Colonic mucosa (tissue), 4 donors: ENCODE results near the gene NOP14. TPM values are rescaled to one million over a fixed set of nuclear protein-coding genes. Genes with fewer than 3 reads are reported as not detected.

Experiments
- DNase-seq: peaks from one replicate; pipeline ENCODE4 v3.0.0-alpha.2; 2020
- H3K27ac ChIP-seq: fragments of 200-600 bp; one replicate; pipeline ENCODE4 v1.8.0; 2021
- H3K27me3 ChIP-seq: fragments of 200-600 bp; one replicate; pipeline ENCODE4 v1.8.0; 2021
- H3K36me3 ChIP-seq: fragments of 200-600 bp; one replicate; pipeline ENCODE4 v1.8.0; 2021
- H3K4me1 ChIP-seq: fragments of 200-600 bp; one replicate; pipeline ENCODE4 v1.8.0; 2021; ENCODE audit warnings: mild to moderate bottlenecking
- H3K4me3 ChIP-seq: fragments of 200-600 bp; one replicate; pipeline ENCODE4 v1.8.0; 2021
- H3K9ac ChIP-seq, 2 donors: one replicate each; pipeline ENCODE4 v1.7.0; 2013; ENCODE audit warnings: control low read depth in 2 of 2, low read depth in 2 of 2, low read length in 2 of 2
- H3K9me3 ChIP-seq: fragments of 200-600 bp; one replicate; pipeline ENCODE4 v1.8.0; 2021
- intact Hi-C: fragments of 100-400 bp; cut with DNase I; formaldehyde crosslinking; loops from one replicate; pipeline ENCODE4 v1.14.1; 2022
- total RNA-seq, 2 donors: library from RNA; stranded (reverse); fragmentation: NEBNext Ultra II Directional in 1 of 2; extraction: Animal tissue kit (Norgen Biotek cat#: 25700) in 1 of 2; gene quantifications; one replicate each; pipeline ENCODE4 v1.2.1, GENCODE V29; 2021
- TF ChIP-seq, protein P1 (sequence below): fragments of 200-600 bp; IDR thresholded peaks from one replicate; pipeline ENCODE4 v1.8.0; 2022; ENCODE audit warnings: antibody characterized with exemption, mild to moderate bottlenecking
- donor health status: healthy.
- donor health status: DM: no; HTN: no; CAD: no.
- donor health status: DM: no; HTN: no; CAD: no.

The NOP14 gene
- total RNA-seq, 2 donors from 2014 or later, result 16.5 to 40.4 TPM

DNA sequence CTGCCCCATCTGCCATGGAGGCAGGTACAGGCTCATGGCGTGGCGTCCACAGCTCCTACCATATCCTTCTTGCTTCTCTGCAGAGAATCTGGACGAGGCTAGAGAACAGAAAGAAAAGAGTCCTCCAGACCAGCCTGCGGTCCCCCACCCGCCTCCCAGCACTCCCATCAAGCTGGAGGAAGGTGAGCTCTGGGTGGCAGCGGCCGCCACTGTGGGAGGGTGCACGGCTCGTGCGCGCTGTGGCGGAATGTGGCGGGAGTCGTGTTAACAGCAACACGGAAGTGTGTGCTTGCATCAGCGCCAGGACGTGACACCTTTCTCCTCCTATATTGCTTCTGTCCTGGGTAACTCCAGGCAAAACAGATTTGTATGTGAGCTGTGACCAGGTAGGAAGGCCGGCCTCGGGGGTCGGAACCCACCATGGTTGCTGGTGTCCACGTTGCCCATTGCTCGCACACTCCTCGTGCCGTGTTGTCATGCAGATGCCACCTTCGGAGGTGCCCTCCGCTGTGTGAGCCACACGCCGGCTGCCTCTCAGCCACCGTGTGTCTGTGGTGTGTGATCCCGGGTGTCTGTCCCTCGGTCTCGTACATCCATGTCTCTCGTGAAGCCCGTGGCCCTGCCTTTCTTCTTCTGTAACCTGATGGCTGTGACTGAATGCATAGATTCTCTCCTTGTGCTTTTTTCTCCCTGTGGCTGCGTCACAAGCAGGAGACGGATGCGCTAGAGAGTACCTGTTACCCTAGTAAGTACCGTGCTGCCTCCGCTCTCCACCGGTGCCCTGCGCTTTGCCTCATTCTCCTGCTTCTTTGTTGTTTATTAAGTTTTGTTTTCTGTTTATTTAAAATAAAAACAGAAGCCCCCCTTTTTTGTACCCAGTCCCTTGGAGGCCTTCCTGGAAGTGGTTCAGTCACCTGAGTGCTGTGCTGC is 37.0 kb downstream of the NOP14 start:
- H3K9me3 ChIP-seq, result no peaks in the 10 kb centered on the region
- H3K4me3 ChIP-seq, result no peak overlapping the region
- peaks cover 3% of the 10 kb centered on the region for H3K4me1 ChIP-seq
- H3K9ac ChIP-seq, result no peak overlapping the region
- H3K36me3 ChIP-seq, result peaks cover 13% of the 10 kb centered on the region
- no peak overlapping the region for H3K27ac ChIP-seq
- TF ChIP-seq, protein P1, sequence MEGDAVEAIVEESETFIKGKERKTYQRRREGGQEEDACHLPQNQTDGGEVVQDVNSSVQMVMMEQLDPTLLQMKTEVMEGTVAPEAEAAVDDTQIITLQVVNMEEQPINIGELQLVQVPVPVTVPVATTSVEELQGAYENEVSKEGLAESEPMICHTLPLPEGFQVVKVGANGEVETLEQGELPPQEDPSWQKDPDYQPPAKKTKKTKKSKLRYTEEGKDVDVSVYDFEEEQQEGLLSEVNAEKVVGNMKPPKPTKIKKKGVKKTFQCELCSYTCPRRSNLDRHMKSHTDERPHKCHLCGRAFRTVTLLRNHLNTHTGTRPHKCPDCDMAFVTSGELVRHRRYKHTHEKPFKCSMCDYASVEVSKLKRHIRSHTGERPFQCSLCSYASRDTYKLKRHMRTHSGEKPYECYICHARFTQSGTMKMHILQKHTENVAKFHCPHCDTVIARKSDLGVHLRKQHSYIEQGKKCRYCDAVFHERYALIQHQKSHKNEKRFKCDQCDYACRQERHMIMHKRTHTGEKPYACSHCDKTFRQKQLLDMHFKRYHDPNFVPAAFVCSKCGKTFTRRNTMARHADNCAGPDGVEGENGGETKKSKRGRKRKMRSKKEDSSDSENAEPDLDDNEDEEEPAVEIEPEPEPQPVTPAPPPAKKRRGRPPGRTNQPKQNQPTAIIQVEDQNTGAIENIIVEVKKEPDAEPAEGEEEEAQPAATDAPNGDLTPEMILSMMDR, result no peak
- DNase-seq, result no peak
- intact Hi-C loops, result no loop called here
- no peaks in the 10 kb centered on the region for H3K27me3 ChIP-seq

DNA sequence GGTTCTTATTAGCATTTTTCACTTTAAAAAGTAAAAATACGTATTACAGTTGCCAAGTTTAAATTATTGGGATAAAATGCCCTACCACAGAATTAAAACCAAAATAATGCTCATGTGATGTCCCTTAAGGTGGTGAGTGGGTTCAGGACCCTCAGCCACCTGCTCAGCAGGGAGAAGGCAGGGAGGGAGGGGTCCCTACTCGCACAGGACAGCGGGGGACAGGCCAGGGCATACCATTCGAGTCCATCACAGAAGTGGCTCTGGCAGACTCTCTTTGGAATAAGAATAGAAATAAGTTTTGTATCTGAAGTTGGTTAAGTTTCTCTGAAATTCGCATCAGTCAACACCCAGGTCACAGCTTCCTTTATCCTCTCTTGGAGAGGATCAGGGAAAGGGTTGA is 37.7 kb downstream of the NOP14 start:
- intact Hi-C loops, result no loop called here
- Histone ChIP-seq H3K36me3 (peaks cover 13% of the 10 kb centered on the region), H3K27me3 (no peaks in the 10 kb centered on the region), H3K4me1 (no peaks in the 10 kb centered on the region), H3K9me3 (no peaks in the 10 kb centered on the region), H3K9ac (no peak overlapping the region), H3K27ac (no peak overlapping the region), H3K4me3 (no peak overlapping the region)
- TF ChIP-seq, protein P1, result no peak
- no peak for DNase-seq

DNA sequence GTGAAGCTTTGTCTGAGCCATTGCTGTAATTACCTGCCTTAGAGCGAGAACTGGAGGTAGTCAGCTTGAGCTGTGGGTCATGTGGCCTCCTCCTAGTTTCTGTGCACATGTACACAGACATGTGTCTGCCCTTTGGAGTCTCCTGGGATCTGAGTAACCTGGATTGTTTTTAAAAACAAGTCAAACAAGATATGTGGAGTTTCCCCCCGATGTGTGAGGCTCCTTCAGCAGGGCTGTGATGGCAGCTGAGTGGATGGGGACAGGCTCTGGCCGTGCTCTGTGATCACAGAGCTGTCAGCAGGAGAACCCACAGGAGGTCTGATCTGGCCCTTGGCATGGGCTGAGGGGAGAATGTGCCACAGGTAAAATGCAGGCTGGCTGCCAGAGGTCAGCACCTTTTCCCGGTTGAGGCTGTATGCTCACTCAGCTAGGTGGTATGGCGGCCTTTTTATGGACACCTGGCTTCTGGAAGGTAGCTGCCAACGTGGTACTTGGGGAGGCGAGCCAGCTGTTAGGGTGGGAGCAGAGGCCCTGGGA is 38.4 kb downstream of the NOP14 start:
- Histone ChIP-seq H3K27ac (no peak overlapping the region), H3K36me3 (peaks cover 13% of the 10 kb centered on the region), H3K4me1 (no peaks in the 10 kb centered on the region), H3K9ac (no peak overlapping the region), H3K4me3 (no peak overlapping the region), H3K9me3 (no peaks in the 10 kb centered on the region), H3K27me3 (no peaks in the 10 kb centered on the region)
- TF ChIP-seq, protein P1, result no peak
- intact Hi-C loops, result no loop called here
- no peak for DNase-seq

DNA sequence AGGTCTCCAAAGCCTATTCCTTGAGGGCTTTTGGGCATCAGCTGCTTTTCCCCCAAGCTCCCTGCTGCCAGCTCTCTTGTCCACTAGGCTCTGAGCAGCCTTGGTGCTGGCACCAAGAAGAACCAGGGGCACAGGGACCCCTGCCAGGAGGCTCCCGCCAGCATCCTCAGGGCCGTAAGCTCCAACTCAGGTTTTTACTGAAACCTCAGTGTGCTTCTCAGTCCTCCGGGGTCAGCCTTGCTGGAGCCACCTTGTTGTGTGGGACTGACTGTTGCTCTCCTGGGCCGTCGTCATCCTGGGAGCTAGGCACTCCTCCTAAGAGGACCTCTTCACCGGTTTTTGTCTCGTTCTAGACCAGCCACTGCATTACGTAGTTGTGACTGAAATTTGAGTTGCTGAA is 38.9 kb downstream of the NOP14 start:
- no peak for DNase-seq
- H3K27ac ChIP-seq, result no peak overlapping the region
- intact Hi-C loops, result no loop called here

DNA sequence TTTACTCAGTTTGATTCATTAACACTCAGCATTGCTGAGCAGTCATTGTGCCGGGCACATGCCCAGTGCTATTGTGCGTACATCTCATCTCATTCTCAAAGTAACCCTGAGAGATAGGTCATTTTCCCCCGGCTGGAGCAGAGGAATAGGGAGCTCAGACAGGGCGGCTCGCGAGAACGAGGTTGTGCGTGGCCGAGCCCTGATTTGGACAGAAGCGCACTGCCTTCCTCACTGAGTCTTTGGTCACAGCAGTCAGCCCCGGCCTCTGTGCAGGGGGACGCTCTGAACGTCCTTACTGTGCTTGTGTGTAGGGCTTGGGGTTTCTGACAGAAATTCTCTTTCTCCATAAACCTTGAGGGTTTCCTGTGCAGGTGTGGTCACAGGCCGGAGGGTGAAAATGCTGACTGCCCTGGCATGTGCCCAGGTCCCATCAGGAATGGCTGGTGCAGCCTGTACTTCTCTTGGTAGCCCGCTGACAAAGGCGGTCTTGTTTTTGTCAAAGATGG is 39.5 kb downstream of the NOP14 start:
- no peaks in the 10 kb centered on the region for H3K27me3 ChIP-seq
- no peak for DNase-seq
- TF ChIP-seq, protein P1, result no peak
- no peaks in the 10 kb centered on the region for H3K4me1 ChIP-seq
- H3K9me3 ChIP-seq, result no peaks in the 10 kb centered on the region
- H3K27ac ChIP-seq, result no peak overlapping the region
- no peak overlapping the region for H3K4me3 ChIP-seq
- H3K9ac ChIP-seq, result no peak overlapping the region
- H3K36me3 ChIP-seq, result peaks cover 13% of the 10 kb centered on the region
- intact Hi-C loops, result no loop called here

More for the DNA sequence above, 38.9 kb downstream of the NOP14 start:
- Histone ChIP-seq H3K4me3 (no peak overlapping the region), H3K9ac (no peak overlapping the region), H3K9me3 (no peaks in the 10 kb centered on the region), H3K36me3 (peaks cover 13% of the 10 kb centered on the region), H3K27me3 (no peaks in the 10 kb centered on the region), H3K4me1 (no peaks in the 10 kb centered on the region)
- TF ChIP-seq, protein P1, result no peak
